Activated T-cell treated with anti-CD3 and anti-CD28 coated beads for 24 hours (primary cell): ENCODE data around the gene RTKN.
"Not testable (repeated sequence)": the region's sequence is repeated elsewhere in the genome, so short reads cannot be mapped to it uniquely, and the experiment has no call there.

ENCODE experiments used
- DNase-seq: peaks from one replicate; pipeline ENCODE4 v3.0.0-alpha.2; 2020; ENCODE audit warnings: low read depth

Gene RTKN

GRCh38 chr2:74461187-74462053, 19.7 kb upstream of the RTKN start:
- DNase-seq: no peak

GRCh38 chr2:74460187-74460586, 18.4 kb upstream of the RTKN start:
- not testable (repeated sequence) for DNase-seq

- DNase-seq: not testable (repeated sequence)
These were observed 17.9 kb upstream of the RTKN start for GRCh38 chr2:74459503-74460118.

- no peak for DNase-seq
These were observed 17.2 kb upstream of the RTKN start for GRCh38 chr2:74458938-74459363.

- peak; percentile 98 for DNase-seq
These were observed 16.6 kb upstream of the RTKN start, which contains the start of gene WBP1 for GRCh38 chr2:74458132-74458937. TSS of gene WBP1 (plus strand) at chr2:74458438. CDS start at chr2:74458603, 165 bp downstream.

GRCh38 chr2:74457549-74458131, 15.9 kb upstream of the RTKN start:
- DNase-seq: peak; percentile 69

GRCh38 chr2:74457129-74457548, 15.4 kb upstream of the RTKN start:
- DNase-seq: no peak

- peak; percentile 98 for DNase-seq
These were observed 13.1 kb upstream of the RTKN start, which contains the start of gene INO80B for GRCh38 chr2:74454654-74455511. TSS of gene INO80B (plus strand) at chr2:74455087. CDS start at chr2:74455117, 30 bp downstream.

GRCh38 chr2:74450570-74451190, 8.9 kb upstream of the RTKN start:
- no peak for DNase-seq

- no peak for DNase-seq
These were observed 7.0 kb upstream of the RTKN start for GRCh38 chr2:74448771-74449170.

- DNase-seq: no peak
These were observed 5.7 kb upstream of the RTKN start for GRCh38 chr2:74447230-74447999.

- DNase-seq: no peak
These were observed 3.0 kb upstream of the RTKN start for GRCh38 chr2:74444498-74445318.

GRCh38 chr2:74442483-74443297, 953 bp upstream of the RTKN start:
- DNase-seq: not testable (repeated sequence)

GRCh38 chr2:74441170-74441689, 507 bp downstream of the RTKN start:
- DNase-seq: no peak

- DNase-seq: peak; percentile 37
These were observed 1.2 kb downstream of the RTKN start for GRCh38 chr2:74440378-74441169.

GRCh38 chr2:74439803-74440377, 1.8 kb downstream of the RTKN start:
- DNase-seq: no peak
